Measurements from ENCODE around the gene ARID5B.

- no peak for TF ChIP-seq CTCF (tag by site-specific recombination; IDR thresholded peaks at IDR 0.05)
- no peak for TF ChIP-seq ATF2 (tag by site-specific recombination; IDR thresholded peaks at IDR 0.05; ENCODE audit: low read depth)
- no peak for TF ChIP-seq ZSCAN4 (tag by site-specific recombination; IDR thresholded peaks at IDR 0.05)
- TF ChIP-seq ZNF501 (tag by site-specific recombination; IDR thresholded peaks at IDR 0.05) = no peak
- no peak for TF ChIP-seq ZNF324 (tag by site-specific recombination; IDR thresholded peaks at IDR 0.05)
- no peak for TF ChIP-seq MYNN (tag by site-specific recombination; IDR thresholded peaks at IDR 0.05; ENCODE audit: borderline replicate concordance)
- TF ChIP-seq ZNF202 (tag by site-specific recombination; IDR thresholded peaks at IDR 0.05; ENCODE audit: borderline replicate concordance) = no peak
Observed at GRCh38 chr10:61986788-61987492, 85.4 kb downstream of the ARID5B start.

Measured in HEK293 (cell line).